DOHH2 (cell line): ENCODE results near the gene SAC3D1.
A peak's percentile ranks its signal among the peaks of the same experiment; 100 is the strongest.

Experiments used
- H3F3A ChIP-seq: fragments of 200-600 bp; sonication (generic), shearing (Covaris generic); 2 replicates; pipeline ENCODE4 v1.6.0; 2016; ENCODE audit warnings: antibody characterized with exemption, mild to moderate bottlenecking; ENCODE audit not compliant: control insufficient read depth, insufficient read depth
- H3K27ac ChIP-seq: fragments of 200-600 bp; sonication (generic); 2 replicates; pipeline ENCODE4 v1.5.1; 2014; ENCODE audit warnings: low read depth, mild to moderate bottlenecking, low read length, moderate library complexity
- H3K27me3 ChIP-seq: fragments of 200-600 bp; sonication (generic); 2 replicates; pipeline ENCODE4 v1.6.1; 2014; ENCODE audit warnings: mild to moderate bottlenecking, low read length, mixed read lengths; ENCODE audit not compliant: control insufficient read depth
- H3K36me3 ChIP-seq: fragments of 200-600 bp; sonication (generic); 2 replicates; pipeline ENCODE4 v1.6.1; 2014; ENCODE audit warnings: mild to moderate bottlenecking, low read length, moderate library complexity, mixed read lengths; ENCODE audit not compliant: control insufficient read depth
- H3K4me1 ChIP-seq: fragments of 200-600 bp; sonication (generic); 2 replicates; pipeline ENCODE4 v1.6.1; 2014; ENCODE audit warnings: mild to moderate bottlenecking, low read length, mixed read lengths; ENCODE audit not compliant: control insufficient read depth
- H3K4me2 ChIP-seq: fragments of 200-600 bp; sonication (generic); 2 replicates; pipeline ENCODE4 v1.6.0; 2014; ENCODE audit warnings: mild to moderate bottlenecking, low read length, moderate library complexity
- H3K4me3 ChIP-seq: fragments of 200-600 bp; sonication (generic); 2 replicates; pipeline ENCODE4 v1.5.1; 2014; ENCODE audit warnings: mild to moderate bottlenecking, low read length, mixed read lengths
- H3K79me2 ChIP-seq: fragments of 200-600 bp; sonication (generic); 2 replicates; pipeline ENCODE4 v1.6.1; 2014; ENCODE audit warnings: mild to moderate bottlenecking, low read length, mixed read lengths; ENCODE audit not compliant: control insufficient read depth
- H3K9me2 ChIP-seq: fragments of 200-600 bp; sonication (generic); replicated peaks from 2 replicates; pipeline ENCODE4 v1.6.1; 2014; ENCODE audit warnings: mild to moderate bottlenecking, low read length, mixed read lengths; ENCODE audit not compliant: control insufficient read depth
- H3K9me3 ChIP-seq: fragments of 200-600 bp; sonication (generic); 2 replicates; pipeline ENCODE4 v1.6.1; 2014; ENCODE audit warnings: antibody characterized with exemption, low read length, mixed read lengths; ENCODE audit not compliant: control insufficient read depth, insufficient read depth
- H4K20me1 ChIP-seq: fragments of 200-600 bp; sonication (generic); 2 replicates; pipeline ENCODE4 v1.6.0; 2014; ENCODE audit warnings: low read depth, mild to moderate bottlenecking, antibody characterized with exemption, low read length, moderate library complexity; ENCODE audit not compliant: control insufficient read depth, insufficient read depth
- CTCF ChIP-seq: fragments of 200-600 bp; sonication (generic); IDR thresholded peaks from one replicate; pipeline ENCODE4 v1.5.1; 2014; ENCODE audit warnings: antibody characterized with exemption, mild to moderate bottlenecking, low read depth, low read length; ENCODE audit not compliant: poor library complexity, severe bottlenecking
- EZH2phosphoT487 ChIP-seq: fragments of 200-600 bp; sonication (generic); IDR thresholded peaks from 2 replicates; pipeline ENCODE4 v1.6.1; 2017; ENCODE audit warnings: borderline replicate concordance, mild to moderate bottlenecking, antibody characterized with exemption, low read length, moderate library complexity, mixed read lengths

Gene SAC3D1

GRCh38 chr11:64996710-64997380 is 44.2 kb upstream of the SAC3D1 start, which contains the start of gene BATF2:
Gene BATF2, minus strand, starts transcription at chr11:64996971. Its CDS starts 57 bp downstream, at chr11:64996914.
- Histone ChIP-seq H3K36me3 (no peaks in the 10 kb centered on the region), H3K4me2 (peak within 1 kb of the TSS; percentile 38), H3K9me2 (no peaks in the 10 kb centered on the region), H3K27me3 (no peaks in the 10 kb centered on the region), H3K27ac (no peak within 1 kb of the TSS), H3K79me2 (no peaks in the 10 kb centered on the region), H3K4me3 (peak within 1 kb of the TSS; percentile 31), H4K20me1 (no peaks in the 10 kb centered on the region), H3F3A (no peaks in the 10 kb centered on the region), H3K9me3 (no peaks in the 10 kb centered on the region), H3K4me1 (peaks cover 29% of the 10 kb centered on the region)
- no peak for TF ChIP-seq EZH2phosphoT487
- TF ChIP-seq CTCF: peak; percentile 69

GRCh38 chr11:64998141-64998540 is 42.9 kb upstream of the SAC3D1 start:
- Histone ChIP-seq H3K9me3 (no peaks in the 10 kb centered on the region), H3K79me2 (no peaks in the 10 kb centered on the region), H3K4me2 (peak overlapping the region; percentile 23), H3K36me3 (no peaks in the 10 kb centered on the region), H3K27me3 (no peaks in the 10 kb centered on the region), H3F3A (no peaks in the 10 kb centered on the region), H4K20me1 (no peaks in the 10 kb centered on the region), H3K9me2 (no peaks in the 10 kb centered on the region), H3K4me3 (peak overlapping the region; percentile 1; the same call in 1 of the 2 replicates), H3K27ac (no peak overlapping the region), H3K4me1 (peaks cover 28% of the 10 kb centered on the region)
- no peak for TF ChIP-seq EZH2phosphoT487
- no peak for TF ChIP-seq CTCF

- H3K36me3 ChIP-seq: no peaks in the 10 kb centered on the region
- H3K4me1 ChIP-seq: peaks cover 28% of the 10 kb centered on the region
- H4K20me1 ChIP-seq: no peaks in the 10 kb centered on the region
- no peaks in the 10 kb centered on the region for H3K79me2 ChIP-seq
- peak overlapping the region; percentile 23 for H3K4me2 ChIP-seq
- H3K9me3 ChIP-seq: no peaks in the 10 kb centered on the region
- peak overlapping the region; percentile 1 for H3K4me3 ChIP-seq
- H3K27ac ChIP-seq: no peak overlapping the region
- H3F3A ChIP-seq: no peaks in the 10 kb centered on the region
- H3K27me3 ChIP-seq: no peaks in the 10 kb centered on the region
- no peak for TF ChIP-seq CTCF
- TF ChIP-seq EZH2phosphoT487: no peak
- H3K9me2 ChIP-seq: no peaks in the 10 kb centered on the region
Measured at GRCh38 chr11:64998690-64999431, 42.1 kb upstream of the SAC3D1 start.
